MCF 10A (cell line): ENCODE results near the gene BBC3. TPM values are rescaled to one million over a fixed set of nuclear protein-coding genes. Genes with fewer than 3 reads are reported as not detected.

ENCODE experiments used
- BruUV-seq: library from RNA; stranded (reverse); fragments of 400-500 nt; replicated peaks from 2 replicates; lab custom pipeline; 2021; lab: Mats Ljungman, UMichigan
- CTCF ChIA-PET: fragments of 300-600 bp; sonication (Branson Sonifier 250); formaldehyde crosslinking; extraction: SDS; loops from one replicate; lab custom pipeline; 2021; ENCODE audit warnings: antibody characterized with exemption, inconsistent platforms; lab: Yijun Ruan, JAX
- POLR2A ChIA-PET: fragments of 300-600, 350-650 bp; sonication (Branson Sonifier 250); formaldehyde crosslinking; extraction: SDS; loops from one replicate; lab custom pipeline; 2020; ENCODE audit warnings: antibody characterized with exemption, inconsistent platforms; lab: Yijun Ruan, JAX
- DNase-seq: peaks from one replicate; pipeline ENCODE4 v3.0.0-alpha.2; 2018; ENCODE audit not compliant: unreplicated experiment
- H3K27ac Mint-ChIP-seq: one replicate; pipeline ENCODE4 v1.8.0; 2022; ENCODE audit warnings: mild to moderate bottlenecking, low read depth, mixed read lengths; ENCODE audit not compliant: unreplicated experiment
- H3K27me3 Mint-ChIP-seq: one replicate; pipeline ENCODE4 v1.8.0; 2022; ENCODE audit warnings: mixed read lengths; ENCODE audit not compliant: insufficient read depth, unreplicated experiment
- H3K36me3 Mint-ChIP-seq: one replicate; pipeline ENCODE4 v1.8.0; 2022; ENCODE audit warnings: mild to moderate bottlenecking, moderate library complexity, mixed read lengths; ENCODE audit not compliant: insufficient read depth, unreplicated experiment
- H3K4me1 Mint-ChIP-seq: one replicate; pipeline ENCODE4 v1.8.0; 2022; ENCODE audit warnings: mixed read lengths; ENCODE audit not compliant: insufficient read depth, unreplicated experiment
- H3K4me3 Mint-ChIP-seq: one replicate; pipeline ENCODE4 v1.8.0; 2022; ENCODE audit warnings: mild to moderate bottlenecking, moderate library complexity, mixed read lengths; ENCODE audit not compliant: unreplicated experiment
- H3K9me3 Mint-ChIP-seq: one replicate; pipeline ENCODE4 v1.8.0; 2022; ENCODE audit warnings: mixed read lengths; ENCODE audit not compliant: unreplicated experiment
- intact Hi-C: fragments of 100-400 bp; cut with micrococcal nuclease; formaldehyde crosslinking; loops from 2 replicates; pipeline ENCODE4 v1.14.1; 2022
- total RNA-seq: library from RNA; stranded (reverse); gene quantifications from 2 replicates; pipeline ENCODE4 v1.2.3, GENCODE V29; 2022
- TF ChIP-seq, protein P1 (sequence below): fragments of 200-600 bp; IDR thresholded peaks from one replicate; pipeline ENCODE4 v1.8.0; 2022; ENCODE audit warnings: antibody characterized with exemption, mild to moderate bottlenecking; ENCODE audit not compliant: unreplicated experiment

Gene BBC3
- total RNA-seq, 1 experiment from 2014 or later = 19.6 TPM

DNA sequence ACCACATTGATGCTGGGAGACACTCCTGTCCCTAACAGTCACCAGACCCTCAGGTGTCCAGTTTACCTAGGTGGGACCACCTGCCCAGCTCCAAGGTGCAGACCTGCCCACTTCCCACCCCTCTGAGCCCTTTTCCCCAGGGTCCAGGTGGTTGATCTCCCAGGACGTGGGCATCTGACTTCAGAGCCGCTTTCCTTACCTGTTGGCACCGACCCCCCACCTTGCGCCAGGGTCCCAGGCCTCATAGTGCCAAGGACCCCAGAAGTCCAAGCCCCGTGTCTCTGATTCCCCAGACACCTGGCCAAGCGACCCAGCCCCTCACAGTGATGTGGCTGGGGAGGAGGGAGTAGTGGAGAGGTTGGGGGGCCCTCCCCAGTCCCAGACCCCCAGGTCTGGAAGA lies 9.6 kb upstream of the BBC3 start:
- Mint-ChIP-seq H3K4me3 (no peak overlapping the region), H3K27me3 (no peaks in the 10 kb centered on the region), H3K4me1 (no peaks in the 10 kb centered on the region), H3K36me3 (peaks cover 7% of the 10 kb centered on the region), H3K9me3 (no peaks in the 10 kb centered on the region), H3K27ac (no peak overlapping the region)
- POLR2A ChIA-PET = interaction anchor here (0.6 to 1.8 kb wide), 11 partner anchors 8 to 1010 kb away, joined by 3 to 15 read pairs (median 4); partner anchors contain the start of genes CCDC9 and ZC3H4
- no peak for DNase-seq
- intact Hi-C loops = loop anchor here (5.0 to 10.0 kb wide), 2 partner anchors 108 to 226 kb away; partner anchors contain the start of genes NPAS1 and SAE1
- BruUV-seq = no TSS peak
- CTCF ChIA-PET = interaction anchor here (0.8 kb wide), 1 partner anchor 31 kb away, joined by 5 read pairs; no protein-coding TSS in a partner anchor
- TF ChIP-seq, protein P1, sequence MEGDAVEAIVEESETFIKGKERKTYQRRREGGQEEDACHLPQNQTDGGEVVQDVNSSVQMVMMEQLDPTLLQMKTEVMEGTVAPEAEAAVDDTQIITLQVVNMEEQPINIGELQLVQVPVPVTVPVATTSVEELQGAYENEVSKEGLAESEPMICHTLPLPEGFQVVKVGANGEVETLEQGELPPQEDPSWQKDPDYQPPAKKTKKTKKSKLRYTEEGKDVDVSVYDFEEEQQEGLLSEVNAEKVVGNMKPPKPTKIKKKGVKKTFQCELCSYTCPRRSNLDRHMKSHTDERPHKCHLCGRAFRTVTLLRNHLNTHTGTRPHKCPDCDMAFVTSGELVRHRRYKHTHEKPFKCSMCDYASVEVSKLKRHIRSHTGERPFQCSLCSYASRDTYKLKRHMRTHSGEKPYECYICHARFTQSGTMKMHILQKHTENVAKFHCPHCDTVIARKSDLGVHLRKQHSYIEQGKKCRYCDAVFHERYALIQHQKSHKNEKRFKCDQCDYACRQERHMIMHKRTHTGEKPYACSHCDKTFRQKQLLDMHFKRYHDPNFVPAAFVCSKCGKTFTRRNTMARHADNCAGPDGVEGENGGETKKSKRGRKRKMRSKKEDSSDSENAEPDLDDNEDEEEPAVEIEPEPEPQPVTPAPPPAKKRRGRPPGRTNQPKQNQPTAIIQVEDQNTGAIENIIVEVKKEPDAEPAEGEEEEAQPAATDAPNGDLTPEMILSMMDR = no peak

DNA sequence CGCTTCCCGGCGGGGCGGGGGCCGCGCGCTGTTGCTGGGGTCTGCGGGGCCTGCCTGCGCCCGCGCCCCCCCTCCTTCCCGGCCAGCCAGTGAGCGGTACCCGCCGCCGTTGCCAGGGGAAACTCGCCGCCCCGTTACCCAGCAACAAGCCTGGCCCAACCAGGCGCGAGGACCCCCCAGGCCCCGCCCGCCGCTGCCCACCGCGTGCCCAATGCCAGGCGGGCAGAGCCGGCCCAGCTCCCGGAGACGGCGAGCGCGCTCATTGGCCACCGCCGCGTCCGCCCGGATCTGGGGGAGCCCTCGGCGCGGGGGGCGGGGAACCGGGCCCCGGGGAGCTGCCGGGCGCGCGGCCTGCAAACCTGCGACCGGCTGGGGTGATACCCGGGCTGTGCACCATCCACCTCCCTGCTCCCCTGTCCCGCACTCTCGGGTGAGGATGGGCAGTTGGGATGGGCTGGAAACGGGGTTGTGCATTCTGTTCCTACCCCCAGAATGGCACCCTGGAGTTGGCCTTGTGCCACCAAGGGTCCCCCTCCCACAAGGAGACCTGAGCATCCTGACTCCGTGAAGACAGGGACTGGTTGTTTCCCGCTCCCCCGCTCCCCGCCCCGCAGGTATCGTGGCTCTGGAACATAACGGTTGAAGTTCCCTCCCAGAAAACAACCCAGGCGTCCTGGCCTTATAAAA lies 8.8 kb upstream of the BBC3 start:
- POLR2A ChIA-PET = interaction anchor here (0.6 to 1.8 kb wide), 4 partner anchors 14 to 1010 kb away, joined by 3 to 10 read pairs (median 3); no protein-coding TSS in a partner anchor
- BruUV-seq = no TSS peak
- Mint-ChIP-seq H3K4me1 (no peaks in the 10 kb centered on the region), H3K36me3 (peaks cover 7% of the 10 kb centered on the region), H3K9me3 (no peaks in the 10 kb centered on the region), H3K27me3 (no peaks in the 10 kb centered on the region), H3K27ac (no peak overlapping the region), H3K4me3 (no peak overlapping the region)
- CTCF ChIA-PET = interaction anchor here (0.6 to 0.8 kb wide), 2 partner anchors 8 to 273 kb away, joined by 3 read pairs; no protein-coding TSS in a partner anchor
- intact Hi-C loops = loop anchor here (5.0 to 10.0 kb wide), 2 partner anchors 107 to 225 kb away; partner anchors contain the start of genes NPAS1 and SAE1
- TF ChIP-seq, protein P1 = no peak
- no peak for DNase-seq

DNA sequence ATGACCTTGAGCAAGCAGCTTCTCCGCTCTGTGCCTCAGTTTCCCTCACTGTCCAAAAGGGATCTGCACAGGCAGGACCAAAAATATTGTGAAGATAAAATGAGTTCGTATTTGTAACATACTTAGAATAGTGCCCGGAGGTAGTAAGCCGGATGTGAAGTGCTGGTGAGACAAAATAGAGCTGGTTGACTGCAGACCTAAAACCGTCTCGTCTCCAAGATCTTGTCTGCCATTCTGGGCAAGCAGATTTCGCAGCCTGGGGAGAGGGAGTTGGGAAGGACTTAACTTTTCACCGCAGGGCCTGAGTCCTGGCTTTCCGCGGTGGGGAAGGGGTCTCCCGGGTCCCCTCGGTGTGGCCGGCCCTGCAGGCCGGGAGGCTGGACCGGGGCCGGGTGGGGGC lies 8.2 kb upstream of the BBC3 start:
- no peaks in the 10 kb centered on the region for H3K27me3 Mint-ChIP-seq
- POLR2A ChIA-PET = no interaction called here
- H3K4me3 Mint-ChIP-seq = no peak overlapping the region
- H3K9me3 Mint-ChIP-seq = no peaks in the 10 kb centered on the region
- peaks cover 7% of the 10 kb centered on the region for H3K36me3 Mint-ChIP-seq
- no peaks in the 10 kb centered on the region for H3K4me1 Mint-ChIP-seq
- CTCF ChIA-PET = interaction anchor here (0.6 to 0.8 kb wide), 2 partner anchors 8 to 273 kb away, joined by 3 read pairs; no protein-coding TSS in a partner anchor
- no TSS peak for BruUV-seq
- TF ChIP-seq, protein P1 = no peak
- intact Hi-C loops = no loop called here
- H3K27ac Mint-ChIP-seq = no peak overlapping the region
- DNase-seq = no peak

DNA sequence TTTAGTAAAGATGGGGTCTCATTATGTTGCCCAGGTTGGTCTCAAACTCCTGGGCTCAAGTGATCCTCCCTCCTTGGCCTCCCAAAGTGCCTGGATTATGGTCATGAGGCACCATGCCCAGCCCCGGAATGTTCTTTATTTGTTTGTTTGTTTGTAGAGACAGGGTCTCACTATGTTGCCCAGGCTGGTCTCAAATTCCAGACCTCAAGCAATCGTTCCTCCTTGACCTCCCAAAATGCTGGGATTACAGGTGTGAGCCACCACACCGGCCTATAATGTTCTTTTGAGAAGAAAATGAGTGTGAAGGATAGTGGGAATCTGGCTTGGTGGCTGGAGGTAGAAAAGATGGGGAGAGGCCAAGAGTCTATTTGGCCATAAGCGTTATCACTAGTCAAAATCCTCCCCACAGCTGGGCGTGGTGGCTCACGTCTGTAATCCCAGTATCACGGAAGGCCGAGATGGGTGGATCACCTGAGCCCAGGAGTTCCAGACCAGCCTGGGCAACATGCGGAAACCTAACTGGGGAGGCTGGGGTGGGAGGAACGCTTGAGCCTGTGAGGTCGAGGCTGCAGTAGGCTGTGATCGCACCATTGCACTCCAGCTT lies 5.2 kb upstream of the BBC3 start:
- Mint-ChIP-seq H3K27ac (no peak overlapping the region), H3K36me3 (no peaks in the 10 kb centered on the region), H3K4me1 (peaks cover 12% of the 10 kb centered on the region), H3K27me3 (no peaks in the 10 kb centered on the region), H3K4me3 (no peak overlapping the region), H3K9me3 (no peaks in the 10 kb centered on the region)
- intact Hi-C loops = no loop called here
- ChIA-PET CTCF (interaction anchor here (0.7 to 3.6 kb wide), 2 partner anchors 11 to 14 kb away, joined by 3 to 16 read pairs; no protein-coding TSS in a partner anchor), POLR2A (interaction anchor here (0.9 to 1.0 kb wide), 2 partner anchors 8 to 10 kb away, joined by 3 to 4 read pairs; no protein-coding TSS in a partner anchor)
- no peak for DNase-seq
- TF ChIP-seq, protein P1 = no peak
- BruUV-seq = no TSS peak
